LoVo (cell line): ENCODE results near the gene TRIL.

Experiments
- DNase-seq: peaks from one replicate; pipeline ENCODE4 v3.0.0-alpha.2; 2016; ENCODE audit warnings: low spot score

TRIL gene

DNA sequence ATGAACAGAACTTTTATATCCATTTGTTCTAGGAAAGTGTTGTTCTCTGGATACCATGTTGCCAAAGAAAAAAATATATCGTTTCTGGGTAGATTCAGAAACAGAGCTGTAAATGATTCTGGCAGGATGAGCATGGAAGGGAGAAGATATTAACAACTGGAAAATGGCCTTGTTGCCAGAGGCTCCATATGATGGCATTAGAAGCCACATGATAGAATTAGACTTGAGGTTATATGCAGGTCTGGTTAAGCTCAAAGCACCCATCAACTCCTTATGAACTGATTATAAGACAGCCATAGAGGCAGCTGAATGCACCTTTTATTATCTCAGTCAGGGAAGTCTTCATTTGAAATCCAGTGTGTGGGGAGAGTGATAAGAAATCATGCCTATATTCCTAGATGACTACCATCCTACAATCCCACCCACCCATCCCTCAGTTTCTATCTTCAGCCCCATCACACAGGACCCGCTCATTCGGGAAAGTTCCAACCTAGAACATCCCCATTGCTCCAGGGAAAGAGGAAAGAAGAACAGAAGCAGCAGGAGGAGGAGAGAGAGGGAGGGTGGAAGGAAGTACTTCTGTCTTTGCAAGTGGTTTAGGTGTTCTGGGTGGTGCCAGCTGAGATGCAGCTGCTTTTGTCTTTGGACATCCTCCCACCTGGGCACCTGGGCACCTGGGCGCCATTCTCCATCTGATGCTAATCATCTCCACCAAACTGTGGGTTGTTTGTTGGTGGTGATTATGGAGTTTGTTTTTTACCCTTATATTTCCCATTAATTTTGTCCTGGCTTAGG, 25.5 kb upstream of the TRIL start:
- DNase-seq = no peak

DNA sequence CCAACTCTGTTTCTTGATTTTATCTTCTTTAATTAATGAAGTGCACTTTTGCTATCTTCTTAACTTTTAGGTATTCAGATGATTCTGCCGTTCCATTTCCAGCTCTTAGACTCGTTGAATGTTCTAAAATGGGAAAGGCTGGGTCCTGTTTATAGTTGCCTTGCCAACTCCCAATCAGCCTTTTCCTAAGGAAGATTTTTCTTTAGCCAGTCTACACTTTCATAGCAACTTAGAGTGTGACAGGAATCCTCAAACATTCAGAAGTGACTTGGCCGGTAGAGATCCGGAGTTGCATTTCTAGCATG, 23.0 kb upstream of the TRIL start:
- no peak for DNase-seq

DNA sequence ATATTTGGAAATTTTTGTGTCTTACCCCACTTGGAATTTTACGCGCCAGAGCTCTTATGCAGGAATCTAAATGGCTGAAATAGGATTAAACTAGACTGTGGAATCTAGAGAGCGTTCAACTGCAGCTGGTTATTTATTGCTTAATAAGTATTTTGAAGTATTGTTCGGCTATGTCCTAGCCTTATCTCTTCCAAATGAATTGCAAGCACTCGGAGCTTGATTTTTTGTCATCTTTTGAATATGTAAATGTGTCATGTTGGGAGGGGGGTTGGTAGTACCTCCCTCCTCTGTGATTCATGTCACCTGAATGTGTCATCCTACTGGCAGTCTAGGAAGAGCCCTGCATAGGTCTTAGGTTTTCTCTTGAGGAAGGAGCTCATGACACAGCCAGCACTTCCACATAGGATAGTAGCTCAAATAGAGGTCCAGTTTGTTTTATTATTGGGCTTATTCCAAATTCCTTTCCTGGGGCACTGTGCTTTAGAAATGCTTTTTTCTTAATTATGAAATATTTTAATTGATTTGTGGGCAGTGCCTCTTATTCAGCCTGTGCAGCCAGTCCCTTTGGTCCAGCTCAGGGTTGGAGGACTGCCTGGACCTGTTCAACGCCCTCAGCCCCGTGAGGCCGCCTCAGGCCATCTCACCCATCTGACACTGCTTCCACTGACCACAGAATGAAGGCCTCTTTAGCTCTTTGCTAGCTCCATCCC, 22.5 kb upstream of the TRIL start:
- no peak for DNase-seq

DNA sequence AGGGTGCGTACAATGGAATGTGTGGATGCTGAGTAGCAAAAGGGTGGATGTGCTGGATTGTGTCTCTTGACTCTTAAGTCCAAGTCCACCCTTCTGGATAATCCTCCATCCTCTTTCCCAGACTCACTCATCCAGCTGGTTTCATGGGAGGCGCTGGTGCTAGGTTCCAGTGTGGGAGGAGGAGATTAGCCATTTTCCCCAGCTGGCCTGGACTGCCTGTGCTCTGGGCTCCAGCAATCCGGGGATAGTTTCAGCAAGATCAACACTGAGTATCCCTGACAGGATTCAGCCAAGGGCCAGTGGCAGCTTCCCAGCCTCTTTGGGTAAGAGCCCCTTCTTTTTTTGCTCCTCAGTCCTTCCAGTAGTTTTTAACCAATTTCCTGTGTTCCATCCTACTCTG, 21.6 kb upstream of the TRIL start:
- no peak for DNase-seq

DNA sequence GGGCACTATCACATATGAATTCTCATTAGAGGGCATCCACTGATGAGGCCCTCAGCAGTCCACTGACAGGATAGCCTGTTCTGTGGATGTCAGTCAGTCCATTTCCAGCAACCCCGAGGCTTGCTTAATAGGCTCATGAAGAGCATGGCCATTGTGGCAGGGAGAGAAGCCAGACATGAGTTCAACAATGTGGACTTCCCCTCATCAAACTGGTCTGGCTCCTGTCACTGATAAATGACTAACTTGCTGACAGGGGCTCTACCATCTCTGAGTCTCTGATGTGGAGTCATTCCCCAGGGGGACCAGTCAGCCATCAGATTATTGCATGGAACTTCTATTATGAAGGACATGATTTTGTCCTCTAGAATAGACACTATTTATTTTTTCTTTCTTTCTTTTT, 19.8 kb upstream of the TRIL start:
- no peak for DNase-seq

DNA sequence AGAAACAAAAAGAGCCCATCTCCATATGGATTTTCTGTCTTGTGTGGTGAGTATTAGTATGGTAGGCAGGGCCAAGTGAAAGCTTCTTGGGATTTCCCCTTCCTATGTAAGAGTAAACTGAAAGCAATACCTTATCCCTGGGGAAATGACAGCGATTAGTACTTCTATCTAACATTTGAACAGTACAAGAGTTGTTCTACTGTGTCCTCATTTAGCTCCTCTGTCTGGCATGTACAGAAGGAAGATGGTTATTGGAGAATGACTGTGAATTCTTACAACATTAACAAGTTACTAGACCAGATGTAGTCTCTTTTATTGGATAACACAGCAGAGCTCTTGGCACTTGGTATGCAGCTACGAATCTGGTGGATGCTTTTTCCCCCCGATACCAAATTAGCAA, 17.9 kb upstream of the TRIL start:
- no peak for DNase-seq

DNA sequence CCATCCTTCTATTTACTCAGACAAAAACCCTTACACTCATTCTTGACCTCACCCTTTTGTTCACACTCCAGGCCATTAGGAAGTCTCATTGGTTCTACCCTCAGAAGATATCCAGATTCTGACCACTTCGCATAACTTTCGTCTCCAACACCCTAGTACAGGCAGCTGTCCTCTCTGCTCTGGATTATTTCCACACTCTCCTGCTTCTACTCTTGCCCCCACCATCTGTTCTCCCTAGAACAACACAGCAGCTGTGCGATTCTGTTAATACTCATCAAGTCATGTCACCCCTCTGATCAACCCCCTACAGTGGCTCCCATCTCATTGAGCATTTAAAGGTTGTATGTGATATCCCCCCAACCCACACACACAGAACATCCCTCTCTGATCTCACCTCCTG, 15.5 kb upstream of the TRIL start:
- DNase-seq = no peak

DNA sequence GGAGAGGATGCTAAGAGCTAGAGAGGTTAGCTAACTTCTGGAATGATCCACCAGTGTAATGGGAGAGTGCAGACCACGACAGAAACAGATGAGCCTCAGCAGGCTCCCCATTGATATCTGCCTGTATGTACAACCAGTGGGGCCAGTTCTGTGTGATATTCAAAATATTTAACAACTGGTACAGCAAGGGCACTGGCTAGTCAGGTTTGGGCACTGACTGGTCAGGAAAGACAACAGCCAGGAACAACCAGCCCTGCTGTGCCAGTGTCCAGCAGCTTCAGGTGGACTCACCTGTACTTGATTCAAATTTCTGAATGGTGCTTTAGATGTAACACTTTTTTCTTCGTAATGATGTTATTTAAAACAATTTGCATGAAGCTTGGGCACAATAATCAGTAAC, 5.9 kb upstream of the TRIL start:
- no peak for DNase-seq

DNA sequence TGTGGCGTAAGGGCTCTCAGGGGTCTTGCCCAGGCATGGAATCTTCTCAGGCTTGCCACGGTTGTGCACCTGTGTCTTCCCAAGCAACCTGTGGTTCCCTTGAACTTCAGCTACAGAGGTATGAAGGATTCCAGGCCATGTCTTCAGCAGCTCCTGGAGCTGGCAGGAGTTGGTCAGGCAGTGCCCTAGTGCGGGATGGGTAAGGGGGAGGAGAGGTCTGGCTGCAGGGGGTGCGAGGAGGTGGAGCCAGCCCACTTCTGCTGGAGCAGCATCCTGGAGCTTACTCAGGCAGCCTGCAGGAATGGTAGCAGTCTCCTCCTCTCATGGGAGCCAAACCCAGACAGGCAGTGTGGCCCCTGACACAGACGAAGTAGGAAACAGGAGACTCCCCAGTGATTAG, 3.8 kb upstream of the TRIL start:
- no peak for DNase-seq

DNA sequence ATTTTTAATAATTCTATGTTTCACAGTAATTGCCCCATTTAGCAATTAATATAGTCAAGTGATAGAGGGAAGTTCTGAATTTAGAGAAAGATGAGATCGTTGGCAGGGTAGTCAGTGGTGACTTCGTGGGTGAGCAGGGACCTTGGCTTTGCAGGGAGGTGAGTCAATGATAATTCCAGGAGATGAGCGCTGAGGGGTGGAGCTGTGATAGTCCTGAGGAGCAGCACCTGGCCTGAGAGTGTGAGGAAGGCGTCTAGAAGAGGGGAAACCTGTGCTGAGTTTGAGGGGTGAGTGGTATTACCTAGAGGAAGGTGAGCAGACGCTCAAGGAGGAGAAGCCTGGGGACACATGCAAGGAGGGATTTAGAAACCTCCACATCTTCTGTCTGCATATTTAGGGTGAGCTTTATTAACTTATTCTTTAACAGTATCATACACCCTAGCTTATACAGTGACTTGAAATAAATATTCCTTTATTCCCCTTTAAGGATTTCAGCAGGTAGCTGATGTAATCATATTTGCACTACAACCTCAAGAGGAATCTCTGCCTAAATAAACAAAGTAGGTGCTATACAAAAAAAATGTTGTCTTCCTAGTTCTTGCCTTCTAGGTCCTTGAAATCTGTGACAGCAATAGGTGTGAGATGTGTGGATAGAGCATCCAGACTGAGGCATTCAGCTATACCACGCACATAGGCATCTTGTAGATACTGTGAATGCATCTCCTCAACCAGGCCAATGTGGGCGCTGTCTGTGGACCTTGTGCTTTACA, 2.1 kb upstream of the TRIL start:
- no peak for DNase-seq

DNA sequence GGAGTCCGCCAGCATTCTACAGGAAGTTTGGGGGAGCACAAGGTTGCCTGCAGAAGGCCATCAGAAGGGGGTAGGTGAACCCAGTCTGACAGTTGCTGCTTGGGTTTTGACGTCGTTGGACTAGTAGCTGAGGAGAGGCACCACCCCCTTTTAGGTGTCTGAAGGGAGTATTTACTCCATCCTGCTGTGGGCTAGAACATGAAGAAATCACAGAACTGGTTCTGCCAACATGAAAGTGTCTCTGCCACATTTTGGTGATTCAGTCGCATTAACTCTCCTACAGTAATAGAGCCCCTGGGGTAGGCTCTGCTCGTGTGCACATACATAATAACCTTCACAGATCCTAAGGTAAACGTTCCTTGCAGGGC, 834 bp upstream of the TRIL start:
- DNase-seq = no peak

DNA sequence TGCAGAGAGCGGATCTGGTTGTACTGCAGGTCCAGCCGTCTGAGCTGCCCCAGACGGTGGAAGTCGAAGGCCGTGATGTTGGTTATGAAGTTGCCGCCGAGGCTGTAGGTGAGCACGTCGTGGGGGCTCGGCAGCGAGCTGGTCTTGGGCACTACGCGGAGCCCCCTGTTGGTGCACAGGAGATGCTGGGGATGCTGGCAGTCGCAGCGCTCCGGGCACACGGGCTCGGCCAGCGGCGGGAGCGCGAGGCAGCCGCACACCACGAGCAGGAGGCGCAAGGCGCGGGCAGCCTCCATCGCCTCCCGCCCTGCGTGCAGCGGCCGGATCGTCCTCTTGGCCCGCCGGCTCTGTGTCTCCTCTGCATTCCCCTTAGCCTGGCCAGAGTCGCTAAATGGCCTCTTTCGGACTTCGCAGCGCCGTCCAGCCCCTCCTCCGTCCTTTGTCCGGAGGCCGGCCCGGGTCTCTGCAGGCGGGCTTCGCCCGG, 337 bp downstream of the TRIL start:
- no peak for DNase-seq

DNA sequence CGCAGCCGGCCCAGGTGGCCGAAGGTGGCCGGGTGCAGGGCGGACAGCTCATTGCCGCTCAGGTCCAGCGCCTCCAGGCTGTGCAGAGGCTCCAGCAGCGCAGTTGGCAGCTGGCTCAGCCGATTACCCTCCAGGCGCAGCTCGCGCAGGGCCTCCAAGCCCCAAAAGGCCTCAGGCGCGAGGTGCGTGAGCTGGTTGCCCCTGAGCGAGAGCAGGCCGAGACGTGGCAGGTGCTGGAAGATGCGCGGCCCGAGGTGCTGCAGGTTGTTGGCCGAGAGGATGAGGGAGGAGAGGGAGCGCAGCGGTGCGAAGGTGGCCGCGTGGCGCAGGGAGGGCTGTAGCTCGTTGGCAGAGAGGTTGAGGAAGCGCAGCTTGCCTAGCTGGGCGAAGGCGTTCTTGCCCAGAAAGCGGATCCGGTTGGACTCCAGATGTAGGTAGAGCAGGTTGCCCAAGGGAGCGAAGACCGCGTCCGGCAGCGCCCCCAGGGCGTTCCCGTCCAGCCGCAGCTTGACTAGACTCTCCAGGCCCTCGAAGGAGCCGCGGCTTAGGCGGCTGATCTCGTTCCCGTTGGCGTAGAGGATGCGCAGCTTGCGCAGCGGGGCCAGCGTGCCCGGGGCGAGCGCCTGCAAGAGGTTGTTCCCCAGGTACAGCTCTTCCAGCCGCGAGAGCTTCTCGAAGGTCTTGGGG, 923 bp downstream of the TRIL start:
- DNase-seq = no peak

DNA sequence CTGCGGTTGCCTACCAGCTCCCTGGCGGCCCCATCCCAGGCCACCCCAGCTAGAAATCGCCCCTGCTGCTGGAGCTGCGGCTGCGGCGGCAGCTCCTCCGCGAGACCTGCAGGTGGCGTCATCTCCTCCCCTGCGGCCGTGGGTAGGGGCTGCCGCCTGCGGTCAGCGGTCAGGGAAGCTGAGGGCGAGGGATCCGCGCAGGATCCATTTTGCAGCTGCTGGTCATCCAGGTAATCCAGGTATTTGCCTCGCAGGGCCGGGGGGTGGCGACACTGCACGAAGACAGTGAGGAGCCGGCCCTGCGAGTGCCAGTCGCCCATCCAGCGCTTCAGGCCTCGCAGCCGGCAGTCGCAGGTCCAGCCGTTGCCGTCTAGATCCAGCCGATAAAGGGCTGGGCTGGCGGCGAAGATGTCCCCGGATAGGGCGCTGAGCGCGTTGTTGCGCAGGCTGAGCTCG, 1.5 kb downstream of the TRIL start:
- DNase-seq = no peak

DNA sequence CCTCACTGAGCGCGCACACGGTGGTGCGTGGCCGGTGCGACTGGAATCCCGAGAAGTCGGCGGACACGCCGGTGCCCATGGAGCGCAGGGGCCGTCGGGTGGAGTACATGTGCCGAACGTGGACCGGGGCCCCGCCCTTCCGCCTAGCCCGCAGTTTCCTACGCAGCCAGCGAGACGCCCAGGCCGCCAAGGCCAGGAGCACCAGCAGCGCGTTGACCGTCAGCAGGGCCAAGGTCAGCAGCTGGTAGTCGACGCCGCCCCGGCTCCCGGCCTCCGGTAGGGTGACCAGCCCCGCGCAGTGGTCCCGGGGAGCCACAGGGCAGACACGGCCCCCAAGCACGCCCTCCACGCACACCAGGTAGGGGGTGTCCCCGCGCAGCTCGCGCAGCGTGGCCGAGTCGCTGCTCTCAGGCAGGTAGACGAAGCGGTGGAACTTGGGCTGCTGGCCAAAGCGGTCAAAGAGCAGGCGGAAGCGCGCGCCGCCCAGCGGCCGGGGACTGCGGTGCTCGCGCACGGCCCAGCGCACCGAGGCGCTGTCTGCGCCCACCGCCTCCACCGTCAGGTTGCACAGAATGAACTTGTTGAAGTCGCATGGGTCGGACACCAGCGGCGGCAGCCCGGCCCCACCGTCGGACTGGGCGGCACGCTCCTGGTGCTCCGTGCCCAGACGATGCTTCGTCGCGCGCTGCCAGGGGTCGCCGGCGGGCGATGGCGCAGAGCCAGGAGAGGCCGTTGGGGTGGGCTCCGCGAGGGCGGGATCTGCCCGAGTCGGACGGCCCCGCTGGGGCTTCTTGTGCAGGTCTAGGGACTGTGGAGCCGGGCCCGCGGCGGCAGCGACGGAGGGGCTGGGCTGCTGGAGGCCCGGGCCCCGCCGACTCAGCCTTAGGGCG, 2.2 kb downstream of the TRIL start:
- peak; percentile 63 for DNase-seq

DNA sequence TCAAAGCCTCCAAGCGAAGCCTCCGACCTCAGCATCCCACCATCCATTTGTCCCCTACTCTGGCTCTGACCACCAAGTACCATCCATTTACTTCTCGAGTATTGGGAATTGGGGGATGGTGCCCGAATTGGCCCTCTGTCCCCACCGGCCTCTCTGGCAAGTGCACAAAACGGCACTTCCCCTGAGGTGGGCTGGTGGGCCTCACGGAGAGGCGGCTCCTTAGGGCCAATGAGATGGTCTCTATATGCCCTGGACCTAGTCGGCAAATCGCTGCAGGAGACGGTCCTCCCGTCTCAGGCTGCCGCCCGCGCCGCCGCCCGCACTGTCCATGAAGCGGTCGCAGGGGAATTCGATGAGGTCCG, 2.8 kb downstream of the TRIL start:
- no peak for DNase-seq

DNA sequence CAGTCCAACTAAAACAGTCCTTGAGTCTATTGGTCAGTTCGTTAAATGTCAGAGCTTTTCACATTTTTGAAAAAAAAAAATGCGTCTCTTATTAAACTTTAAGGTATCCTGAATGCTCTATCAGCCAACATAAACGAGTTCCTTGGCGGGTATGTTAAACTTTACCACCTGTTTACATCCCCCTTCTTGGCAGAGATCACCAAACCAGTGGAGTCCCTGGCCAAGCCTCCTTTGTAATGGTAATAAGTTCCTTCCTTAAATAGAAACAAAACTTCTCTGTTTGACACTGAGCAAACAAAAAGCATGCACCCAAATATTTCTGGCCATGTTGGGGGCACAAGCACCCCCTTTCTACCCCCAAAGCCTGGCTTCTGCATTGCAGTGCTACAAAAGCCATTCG, 3.2 kb downstream of the TRIL start:
- DNase-seq = no peak

DNA sequence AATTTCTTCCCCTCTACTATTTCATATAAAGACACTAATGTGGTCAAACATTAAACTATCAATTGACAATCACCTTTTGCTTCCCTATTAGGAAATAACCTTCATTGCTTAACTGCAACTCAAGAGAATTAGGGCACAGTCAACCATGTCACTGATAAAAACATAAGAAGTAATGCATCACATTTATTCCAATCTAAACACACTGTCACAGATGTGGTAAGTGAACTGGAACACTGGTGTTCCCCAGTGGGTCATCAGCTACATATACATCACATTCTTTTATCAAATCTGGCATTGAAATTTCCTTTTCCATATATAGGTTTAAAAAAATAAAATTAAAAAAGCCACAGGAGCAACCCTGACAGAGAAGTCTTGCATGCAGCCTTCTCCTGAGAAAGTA, 3.7 kb downstream of the TRIL start:
- DNase-seq = no peak

DNA sequence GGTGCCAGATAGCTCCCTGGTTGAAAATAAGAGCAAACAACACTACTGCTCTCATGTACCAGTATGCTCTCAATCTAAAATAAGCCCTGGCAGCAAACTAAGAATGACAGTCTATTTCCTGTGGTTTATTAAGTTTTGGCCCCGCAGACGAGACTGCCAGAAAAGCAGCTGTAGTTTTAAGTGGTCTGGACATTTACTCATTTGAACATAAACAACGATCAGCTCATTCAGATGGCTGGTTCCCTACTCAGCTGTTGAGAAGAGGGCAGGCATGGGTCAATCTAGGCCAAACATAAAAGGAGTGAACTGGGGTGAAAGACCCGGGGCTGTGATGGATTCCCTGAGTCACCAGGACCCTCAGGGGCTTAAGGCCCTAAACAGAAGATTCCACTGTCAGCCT, 4.5 kb downstream of the TRIL start:
- DNase-seq = no peak

DNA sequence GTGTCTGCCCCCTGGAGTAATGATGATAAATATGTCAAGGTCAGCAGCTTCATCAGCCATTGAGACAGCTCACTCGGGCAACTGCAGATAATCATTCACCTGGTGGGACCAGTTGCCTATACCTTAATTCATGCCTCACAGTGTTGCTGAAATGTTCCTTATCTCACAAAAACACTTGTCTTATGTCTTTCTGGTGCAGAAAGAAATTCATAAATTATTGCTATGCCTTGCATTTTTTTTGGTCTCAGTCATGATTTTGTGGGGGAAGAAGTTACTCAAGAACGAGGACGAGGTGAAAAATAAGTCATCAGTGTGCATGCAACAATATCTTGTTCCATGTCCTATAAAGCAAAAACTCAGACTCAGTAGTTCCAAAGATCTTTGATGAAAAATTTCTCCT, 16.0 kb downstream of the TRIL start:
- no peak for DNase-seq

DNA sequence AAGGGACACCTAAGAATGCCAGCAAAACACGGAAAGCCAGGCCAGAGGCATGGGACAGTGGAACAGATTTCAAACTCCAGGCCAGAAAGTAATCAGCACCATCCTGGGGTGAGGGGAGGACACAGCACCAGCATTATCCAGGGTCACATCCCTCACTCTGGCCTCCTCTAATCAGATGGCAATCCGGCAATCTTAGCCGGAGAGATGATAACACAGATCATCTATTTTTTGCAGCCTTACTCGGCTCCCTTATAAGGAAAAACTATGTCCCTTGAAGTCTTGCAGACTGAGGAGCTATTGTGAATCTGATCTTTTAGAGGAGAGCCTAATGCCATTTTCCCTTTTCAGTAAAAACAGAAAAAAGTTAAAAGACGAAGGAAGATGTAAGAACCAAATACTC, 16.5 kb downstream of the TRIL start:
- no peak for DNase-seq
